Measurements from ENCODE around the gene GLS2. TPM values are rescaled to one million over a fixed set of nuclear protein-coding genes. Genes with fewer than 3 reads are reported as not detected.

The GLS2 gene
- total and polyA plus RNA-seq, 9 of the 15 experiments (the other 6 are each of a cell fraction or from before 2014, with no cell fraction given) = 0.11 TPM; not detected in 8

DNA sequence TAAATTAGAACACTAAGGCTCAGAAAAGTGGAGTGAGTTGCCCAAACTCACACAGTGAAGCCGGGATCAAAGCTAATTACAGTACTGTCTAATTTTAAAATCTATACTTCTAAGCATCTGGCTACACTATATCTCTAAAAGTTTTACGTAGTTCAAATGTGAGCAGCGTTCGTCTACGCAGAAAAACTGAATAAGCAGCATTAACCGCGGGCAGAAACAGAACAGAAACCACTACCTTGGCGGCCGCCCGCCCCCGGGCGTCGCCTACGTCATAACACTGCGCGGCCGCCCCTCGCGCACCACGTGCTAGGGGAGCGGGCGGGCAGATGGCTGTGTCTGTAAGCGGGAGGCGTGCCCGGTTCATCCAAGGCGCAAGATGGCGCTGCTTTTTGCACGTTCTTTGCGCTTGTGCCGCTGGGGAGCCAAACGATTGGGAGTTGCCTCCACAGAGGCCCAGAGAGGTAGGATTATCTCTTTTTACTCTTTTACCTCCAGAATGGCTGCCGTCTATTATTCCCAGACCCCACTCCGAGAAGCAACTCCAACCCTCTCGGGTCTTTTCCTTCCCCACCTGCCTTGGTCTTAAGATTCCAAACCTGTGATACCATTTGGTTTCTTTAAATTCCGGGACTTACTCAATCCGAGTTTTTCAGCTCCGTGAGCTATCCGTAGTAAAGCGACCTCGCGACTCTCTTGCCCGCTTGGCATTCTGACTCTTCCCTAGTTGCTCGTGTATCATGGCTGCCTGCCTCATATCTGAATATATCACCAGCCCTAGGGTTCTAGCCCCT, 19.6 kb downstream of the GLS2 start, which contains the start of gene SPRYD4 (continued):
- TF ChIP-seq CSDE1 (IDR thresholded peaks at IDR 0.05) = peak in 1 of 2 experiments; percentile 65; a peak in 2 of 4 replicates
- no peak for TF ChIP-seq FUS (optimal IDR thresholded peaks at IDR 0.05; ENCODE audit: low read depth, low read length)
- TF ChIP-seq STAT5A (IDR thresholded peaks at IDR 0.05; ENCODE audit: borderline replicate concordance, low read length) = no peak
- TF ChIP-seq WHSC1 (IDR thresholded peaks at IDR 0.05; ENCODE audit: low read length) = no peak
- no peak for TF ChIP-seq SRSF3 (IDR thresholded peaks at IDR 0.05; ENCODE audit: insufficient read depth, low read length)
- TF ChIP-seq CREB3 (tag; conservative IDR thresholded peaks at IDR 0.05; ENCODE audit: low read depth) = no peak
- TF ChIP-seq, protein P1, sequence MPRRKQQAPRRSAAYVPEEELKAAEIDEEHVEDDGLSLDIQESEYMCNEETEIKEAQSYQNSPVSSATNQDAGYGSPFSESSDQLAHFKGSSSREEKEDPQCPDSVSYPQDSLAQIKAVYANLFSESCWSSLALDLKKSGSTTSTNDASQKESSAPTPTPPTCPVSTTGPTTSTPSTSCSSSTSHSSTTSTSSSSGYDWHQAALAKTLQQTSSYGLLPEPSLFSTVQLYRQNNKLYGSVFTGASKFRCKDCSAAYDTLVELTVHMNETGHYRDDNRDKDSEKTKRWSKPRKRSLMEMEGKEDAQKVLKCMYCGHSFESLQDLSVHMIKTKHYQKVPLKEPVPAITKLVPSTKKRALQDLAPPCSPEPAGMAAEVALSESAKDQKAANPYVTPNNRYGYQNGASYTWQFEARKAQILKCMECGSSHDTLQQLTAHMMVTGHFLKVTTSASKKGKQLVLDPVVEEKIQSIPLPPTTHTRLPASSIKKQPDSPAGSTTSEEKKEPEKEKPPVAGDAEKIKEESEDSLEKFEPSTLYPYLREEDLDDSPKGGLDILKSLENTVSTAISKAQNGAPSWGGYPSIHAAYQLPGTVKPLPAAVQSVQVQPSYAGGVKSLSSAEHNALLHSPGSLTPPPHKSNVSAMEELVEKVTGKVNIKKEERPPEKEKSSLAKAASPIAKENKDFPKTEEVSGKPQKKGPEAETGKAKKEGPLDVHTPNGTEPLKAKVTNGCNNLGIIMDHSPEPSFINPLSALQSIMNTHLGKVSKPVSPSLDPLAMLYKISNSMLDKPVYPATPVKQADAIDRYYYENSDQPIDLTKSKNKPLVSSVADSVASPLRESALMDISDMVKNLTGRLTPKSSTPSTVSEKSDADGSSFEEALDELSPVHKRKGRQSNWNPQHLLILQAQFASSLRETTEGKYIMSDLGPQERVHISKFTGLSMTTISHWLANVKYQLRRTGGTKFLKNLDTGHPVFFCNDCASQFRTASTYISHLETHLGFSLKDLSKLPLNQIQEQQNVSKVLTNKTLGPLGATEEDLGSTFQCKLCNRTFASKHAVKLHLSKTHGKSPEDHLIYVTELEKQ (CRISPR knock-in tag; IDR thresholded peaks at IDR 0.05) = no peak
- TF ChIP-seq XRCC3 (IDR thresholded peaks at IDR 0.05) = no peak
- no peak for TF ChIP-seq XRCC4 (IDR thresholded peaks at IDR 0.05; ENCODE audit: extremely low read depth, insufficient read depth, insufficient read length)
- no peak; the same call in 1 of the 2 replicates for TF ChIP-seq GTF2F1 (IDR thresholded peaks at IDR 0.05; ENCODE audit: low read depth, low read length)
- TF ChIP-seq, protein P2, sequence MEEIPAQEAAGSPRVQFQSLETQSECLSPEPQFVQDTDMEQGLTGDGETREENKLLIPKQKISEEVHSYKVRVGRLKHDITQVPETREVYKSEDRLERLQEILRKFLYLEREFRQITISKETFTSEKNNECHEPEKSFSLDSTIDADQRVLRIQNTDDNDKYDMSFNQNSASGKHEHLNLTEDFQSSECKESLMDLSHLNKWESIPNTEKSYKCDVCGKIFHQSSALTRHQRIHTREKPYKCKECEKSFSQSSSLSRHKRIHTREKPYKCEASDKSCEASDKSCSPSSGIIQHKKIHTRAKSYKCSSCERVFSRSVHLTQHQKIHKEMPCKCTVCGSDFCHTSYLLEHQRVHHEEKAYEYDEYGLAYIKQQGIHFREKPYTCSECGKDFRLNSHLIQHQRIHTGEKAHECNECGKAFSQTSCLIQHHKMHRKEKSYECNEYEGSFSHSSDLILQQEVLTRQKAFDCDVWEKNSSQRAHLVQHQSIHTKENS (CRISPR knock-in tag; IDR thresholded peaks at IDR 0.05) = no peak
- no peak for TF ChIP-seq SETDB1 (IDR thresholded peaks at IDR 0.05; ENCODE audit: low read length)
- no peak for TF ChIP-seq ZNF583 (CRISPR knock-in tag; IDR thresholded peaks at IDR 0.05)
- TF ChIP-seq ZNF124 (CRISPR knock-in tag; IDR thresholded peaks at IDR 0.05) = no peak
- TF ChIP-seq DIDO1 (tag; IDR thresholded peaks at IDR 0.05; ENCODE audit: low read depth) = peak; percentile 88
- no peak for TF ChIP-seq SREBF2 (CRISPR knock-in tag; IDR thresholded peaks at IDR 0.05)
- no peak for TF ChIP-seq RBM22 (IDR thresholded peaks at IDR 0.05; ENCODE audit: low read depth, low read length, poor library complexity, severe bottlenecking)
- TF ChIP-seq RFX7 (CRISPR knock-in tag; IDR thresholded peaks at IDR 0.05) = no peak
- peak; percentile 99 for TF ChIP-seq CREM (IDR thresholded peaks at IDR 0.05; ENCODE audit: low read depth)
- TF ChIP-seq PHF8 (IDR thresholded peaks at IDR 0.05; ENCODE audit: borderline replicate concordance, low read length) = peak; percentile 93
- no peak for TF ChIP-seq ERF (CRISPR knock-in tag; IDR thresholded peaks at IDR 0.05)
- TF ChIP-seq POLR3G (IDR thresholded peaks at IDR 0.05; ENCODE audit: extremely low read depth, insufficient read length, insufficient replicate concordance) = no peak
- TF ChIP-seq, protein P3, sequence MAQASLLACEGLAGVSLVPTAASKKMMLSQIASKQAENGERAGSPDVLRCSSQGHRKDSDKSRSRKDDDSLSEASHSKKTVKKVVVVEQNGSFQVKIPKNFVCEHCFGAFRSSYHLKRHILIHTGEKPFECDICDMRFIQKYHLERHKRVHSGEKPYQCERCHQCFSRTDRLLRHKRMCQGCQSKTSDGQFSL (CRISPR knock-in tag; IDR thresholded peaks at IDR 0.05) = no peak
- TF ChIP-seq, protein P3 (tag; IDR thresholded peaks at IDR 0.05) = no peak

Data from K562 (cell line).